SK-N-SH (cell line): ENCODE measurements around the gene LAX1. TPM values are rescaled to one million over a fixed set of nuclear protein-coding genes. Genes with fewer than 3 reads are reported as not detected.

Experiments
- polyA plus RNA-seq, 3 experiments: library from polyadenylated mRNA; depleted of rRNA; stranded (reverse); fragments of >200 nt; gene quantifications; 2 replicates each; pipeline ENCODE4 v1.2.3, GENCODE V29; 2012
- small RNA-seq, 7 experiments: library from RNA; depleted of rRNA; stranded (forward); fragments of <200 nt; gene quantifications; one replicate each; pipeline ENCODE3, GENCODE V24; 2012

Gene LAX1
- polyA plus RNA-seq, 1 of the 3 experiments (the other 2 are of a cell fraction): 0.03 TPM

Small RNA genes lying within 50 kb of the gene (small RNA-seq; reads per million reads assigned to genes)
- gene SNORA77 (8.6 to 4,349 (median 165) reads per million in 7 experiments), gene ZC3H11A (0 to 8.6 (median 4.9) reads per million in 7 experiments)

Other genes starting within 250 kb of the LAX1 start
- 96.1 and 144 TPM in 2 replicates for gene ATP2B4, start 138.4 kb upstream of the LAX1 start, polyA plus RNA-seq (2012; rRNA removed)
- gene ZBED6, start 30.4 kb downstream of the LAX1 start, polyA plus RNA-seq (2012; rRNA removed): 2.5 and 3.2 TPM in 2 replicates
- gene ZC3H11A, start 30.4 kb downstream of the LAX1 start, polyA plus RNA-seq (2012; rRNA removed): 38.0 and 49.6 TPM in 2 replicates
- gene SNRPE, start 96.4 kb downstream of the LAX1 start, polyA plus RNA-seq (2012; rRNA removed): 177 and 359 TPM in 2 replicates